DOHH2 (cell line): ENCODE data around the gene AUH.

Experiments used
- CTCF ChIP-seq: fragments of 200-600 bp; sonication (generic); IDR thresholded peaks from one replicate; pipeline ENCODE4 v1.5.1; 2014; ENCODE audit warnings: antibody characterized with exemption, mild to moderate bottlenecking, low read depth, low read length; ENCODE audit not compliant: poor library complexity, severe bottlenecking
- EZH2phosphoT487 ChIP-seq: fragments of 200-600 bp; sonication (generic); IDR thresholded peaks from 2 replicates; pipeline ENCODE4 v1.6.1; 2017; ENCODE audit warnings: borderline replicate concordance, mild to moderate bottlenecking, antibody characterized with exemption, low read length, moderate library complexity, mixed read lengths

GRCh38 chr9:91275655-91276054, 86.1 kb downstream of the AUH start:
- no peak for TF ChIP-seq CTCF
- TF ChIP-seq EZH2phosphoT487, result no peak
